ENCODE data around the gene OSBPL3. TPM values are rescaled to one million over a fixed set of nuclear protein-coding genes. Genes with fewer than 3 reads are reported as not detected.

Gene OSBPL3
- total and polyA plus RNA-seq, 4 donors: 4.7 to 13.7 (median 5.7) TPM

GRCh38 chr7:24762771-24763170 is 217.2 kb downstream of the OSBPL3 start:
- H3K9me3 ChIP-seq (ENCODE audit: control insufficient read depth, insufficient read depth, low read length): no peaks in the 10 kb centered on the region
- H3K4me3 ChIP-seq (ENCODE audit: low read depth, low read length): no peak overlapping the region
- H3K27me3 ChIP-seq (ENCODE audit: control insufficient read depth, insufficient read depth, low read length): no peaks in the 10 kb centered on the region
- H3K4me1 ChIP-seq (ENCODE audit: control insufficient read depth, insufficient read depth, low read length): peaks cover 8% of the 10 kb centered on the region
- H3K27ac ChIP-seq (ENCODE audit: low read depth, low read length): no peak overlapping the region
- H3K36me3 ChIP-seq (ENCODE audit: control insufficient read depth, insufficient read depth, low read length): no peaks in the 10 kb centered on the region
- peak in 1 of 6 donors; percentile 40 for DNase-seq (ENCODE audit: low read depth in 4 of 6, low spot score in 6 of 6)
- WGBS (ENCODE audit: insufficient coverage): 98% methylated on average over 4 of the region's 7 CpGs

- Histone ChIP-seq H3K4me1 (ENCODE audit: control insufficient read depth, insufficient read depth, low read length) (peaks cover 19% of the 10 kb centered on the region), H3K27me3 (ENCODE audit: control insufficient read depth, insufficient read depth, low read length) (no peaks in the 10 kb centered on the region), H3K27ac (ENCODE audit: low read depth, low read length) (no peak overlapping the region), H3K36me3 (ENCODE audit: control insufficient read depth, insufficient read depth, low read length) (no peaks in the 10 kb centered on the region), H3K4me3 (ENCODE audit: low read depth, low read length) (no peak overlapping the region), H3K9me3 (ENCODE audit: control insufficient read depth, insufficient read depth, low read length) (no peaks in the 10 kb centered on the region)
- WGBS (ENCODE audit: insufficient coverage): 100% methylated on average over 1 of the region's 1 CpG
- DNase-seq (ENCODE audit: low read depth in 4 of 6, low spot score in 6 of 6): no peak
Observed at GRCh38 chr7:24760968-24761367, 219.0 kb downstream of the OSBPL3 start.

GRCh38 chr7:24757353-24758275 is 222.4 kb downstream of the OSBPL3 start, which contains the start of gene GSDME:
GSDME (minus strand) TSS chr7:24757464; CDS start chr7:24749774, 7,690 bp downstream.
- no peaks in the 10 kb centered on the region for H3K9me3 ChIP-seq (ENCODE audit: control insufficient read depth, insufficient read depth, low read length)
- peak in 5 of 6 donors; percentile 13 to 88 (median 40) for DNase-seq (ENCODE audit: low read depth in 4 of 6, low spot score in 6 of 6)
- 6% methylated on average over 77 of the region's 81 CpGs for WGBS (ENCODE audit: insufficient coverage)
- H3K36me3 ChIP-seq (ENCODE audit: control insufficient read depth, insufficient read depth, low read length): no peaks in the 10 kb centered on the region
- peaks cover 23% of the 10 kb centered on the region for H3K4me1 ChIP-seq (ENCODE audit: control insufficient read depth, insufficient read depth, low read length)
- peak within 1 kb of the TSS; percentile 80 for H3K27ac ChIP-seq (ENCODE audit: low read depth, low read length)
- H3K4me3 ChIP-seq (ENCODE audit: low read depth, low read length): peak within 1 kb of the TSS; percentile 67
- H3K27me3 ChIP-seq (ENCODE audit: control insufficient read depth, insufficient read depth, low read length): no peaks in the 10 kb centered on the region

- Histone ChIP-seq H3K27me3 (ENCODE audit: control insufficient read depth, insufficient read depth, low read length) (no peaks in the 10 kb centered on the region), H3K4me1 (ENCODE audit: control insufficient read depth, insufficient read depth, low read length) (peaks cover 30% of the 10 kb centered on the region), H3K9me3 (ENCODE audit: control insufficient read depth, insufficient read depth, low read length) (no peaks in the 10 kb centered on the region), H3K4me3 (ENCODE audit: low read depth, low read length) (peak overlapping the region; percentile 67), H3K27ac (ENCODE audit: low read depth, low read length) (peak overlapping the region; percentile 76), H3K36me3 (ENCODE audit: control insufficient read depth, insufficient read depth, low read length) (no peaks in the 10 kb centered on the region)
- peak; percentile 35 to 90 (median 44) for DNase-seq (ENCODE audit: low read depth in 4 of 6, low spot score in 6 of 6)
- WGBS (ENCODE audit: insufficient coverage): under 1% methylated on average over 50 of the region's 54 CpGs
Observed at GRCh38 chr7:24756545-24757352, 223.2 kb downstream of the OSBPL3 start.

GRCh38 chr7:24755541-24756407 is 224.2 kb downstream of the OSBPL3 start:
- no peak for DNase-seq (ENCODE audit: low read depth in 4 of 6, low spot score in 6 of 6)
- H3K27ac ChIP-seq (ENCODE audit: low read depth, low read length): peak overlapping the region; percentile 76
- no peaks in the 10 kb centered on the region for H3K9me3 ChIP-seq (ENCODE audit: control insufficient read depth, insufficient read depth, low read length)
- H3K4me1 ChIP-seq (ENCODE audit: control insufficient read depth, insufficient read depth, low read length): peaks cover 30% of the 10 kb centered on the region
- H3K36me3 ChIP-seq (ENCODE audit: control insufficient read depth, insufficient read depth, low read length): no peaks in the 10 kb centered on the region
- WGBS (ENCODE audit: insufficient coverage): 100% methylated on average over 2 of the region's 12 CpGs
- no peaks in the 10 kb centered on the region for H3K27me3 ChIP-seq (ENCODE audit: control insufficient read depth, insufficient read depth, low read length)
- no peak overlapping the region for H3K4me3 ChIP-seq (ENCODE audit: low read depth, low read length)

- no peak overlapping the region for H3K27ac ChIP-seq (ENCODE audit: low read depth, low read length)
- 60% methylated on average over 3 of the region's 3 CpGs for WGBS (ENCODE audit: insufficient coverage)
Observed at GRCh38 chr7:24754906-24755506, 225.0 kb downstream of the OSBPL3 start.

GRCh38 chr7:24752073-24752800 is 227.7 kb downstream of the OSBPL3 start:
- Histone ChIP-seq H3K27me3 (ENCODE audit: control insufficient read depth, insufficient read depth, low read length) (no peaks in the 10 kb centered on the region), H3K9me3 (ENCODE audit: control insufficient read depth, insufficient read depth, low read length) (no peaks in the 10 kb centered on the region), H3K27ac (ENCODE audit: low read depth, low read length) (no peak overlapping the region), H3K4me3 (ENCODE audit: low read depth, low read length) (no peak overlapping the region), H3K36me3 (ENCODE audit: control insufficient read depth, insufficient read depth, low read length) (no peaks in the 10 kb centered on the region), H3K4me1 (ENCODE audit: control insufficient read depth, insufficient read depth, low read length) (peaks cover 18% of the 10 kb centered on the region)
- WGBS (ENCODE audit: insufficient coverage): 55% methylated on average over 3 of the region's 3 CpGs
- DNase-seq (ENCODE audit: low read depth in 4 of 6, low spot score in 6 of 6): no peak

More at GRCh38 chr7:24754906-24755506, 225.0 kb downstream of the OSBPL3 start:
- DNase-seq (ENCODE audit: low read depth in 4 of 6, low spot score in 6 of 6): no peak
- Histone ChIP-seq H3K4me1 (ENCODE audit: control insufficient read depth, insufficient read depth, low read length) (peaks cover 30% of the 10 kb centered on the region), H3K9me3 (ENCODE audit: control insufficient read depth, insufficient read depth, low read length) (no peaks in the 10 kb centered on the region), H3K27me3 (ENCODE audit: control insufficient read depth, insufficient read depth, low read length) (no peaks in the 10 kb centered on the region), H3K36me3 (ENCODE audit: control insufficient read depth, insufficient read depth, low read length) (no peaks in the 10 kb centered on the region), H3K4me3 (ENCODE audit: low read depth, low read length) (no peak overlapping the region)

- Histone ChIP-seq H3K36me3 (ENCODE audit: control insufficient read depth, insufficient read depth, low read length) (no peaks in the 10 kb centered on the region), H3K9me3 (ENCODE audit: control insufficient read depth, insufficient read depth, low read length) (no peaks in the 10 kb centered on the region), H3K4me1 (ENCODE audit: control insufficient read depth, insufficient read depth, low read length) (peaks cover 16% of the 10 kb centered on the region), H3K27ac (ENCODE audit: low read depth, low read length) (no peak overlapping the region), H3K4me3 (ENCODE audit: low read depth, low read length) (no peak overlapping the region), H3K27me3 (ENCODE audit: control insufficient read depth, insufficient read depth, low read length) (no peaks in the 10 kb centered on the region)
- WGBS (ENCODE audit: insufficient coverage): no CpG with 5 or more reads among the region's 1 CpG
- DNase-seq (ENCODE audit: low read depth in 4 of 6, low spot score in 6 of 6): no peak
Observed at GRCh38 chr7:24751484-24751883, 228.5 kb downstream of the OSBPL3 start.
